ENCODE results near the gene FOXL2. TPM values are rescaled to one million over a fixed set of nuclear protein-coding genes. Genes with fewer than 3 reads are reported as not detected.

Gene FOXL2
- total RNA-seq, 1 donor from 2014 or later = 5.3 TPM

Other genes with a start within 250 kb of the FOXL2 start
- gene PIK3CB, start 112.2 kb downstream of the FOXL2 start, total RNA-seq (ENCODE audit: insufficient read depth, low replicate concordance) = 18.5 TPM
- 1.9 TPM for gene FOXL2NB, start 80 bp upstream of the FOXL2 start, total RNA-seq (ENCODE audit: insufficient read depth, low replicate concordance)
- not detected for gene PRR23A, start 59.1 kb upstream of the FOXL2 start, total RNA-seq (ENCODE audit: insufficient read depth, low replicate concordance)
- 1.4 TPM for gene PRR23B, start 73.8 kb upstream of the FOXL2 start, total RNA-seq (ENCODE audit: insufficient read depth, low replicate concordance)
- gene PRR23C, start 97.8 kb upstream of the FOXL2 start, total RNA-seq (ENCODE audit: insufficient read depth, low replicate concordance) = 0.24 TPM

All from umbilical cord (tissue), 1 donor.